Activated CD4-positive, CD25-positive, alpha-beta regulatory T cell treated with anti-CD3 and anti-CD28 coated beads, Interleukin-2, amount 50 U/mL, for 24 hours (primary cell): ENCODE results near the gene ANO1.

Experiments used
- ATAC-seq, 2 donors: fragments of 150-1000 bp; cut with Tn5 transposase; one replicate each; pipeline ENCODE4 v1.10.0; 2021; ENCODE audit warnings: mild to moderate bottlenecking in 1 of 2, moderate library complexity in 1 of 2

ANO1 gene

GRCh38 chr11:70073871-70074371, 4.2 kb upstream of the ANO1 start:
- ATAC-seq: no peak

- ATAC-seq: no peak
Measured at GRCh38 chr11:70074746-70075145, 3.4 kb upstream of the ANO1 start.

GRCh38 chr11:70075836-70076235, 2.3 kb upstream of the ANO1 start:
- no peak for ATAC-seq

GRCh38 chr11:70076461-70076931, 1.6 kb upstream of the ANO1 start:
- ATAC-seq: no peak

GRCh38 chr11:70077411-70078094, 564 bp upstream of the ANO1 start:
- no peak for ATAC-seq

GRCh38 chr11:70078781-70079616, 882 bp downstream of the ANO1 start:
- no peak for ATAC-seq

- ATAC-seq: no peak
Measured at GRCh38 chr11:70079691-70080090, 1.6 kb downstream of the ANO1 start.

GRCh38 chr11:70080763-70081162, 2.6 kb downstream of the ANO1 start:
- ATAC-seq: no peak

GRCh38 chr11:70082829-70083228, 4.7 kb downstream of the ANO1 start:
- no peak for ATAC-seq

GRCh38 chr11:70084046-70084984, 6.2 kb downstream of the ANO1 start:
- no peak for ATAC-seq

GRCh38 chr11:70085815-70086769, 8.0 kb downstream of the ANO1 start:
- no peak for ATAC-seq

GRCh38 chr11:70087446-70088167, 9.5 kb downstream of the ANO1 start:
- no peak for ATAC-seq

- ATAC-seq: no peak
Measured at GRCh38 chr11:70088735-70089250, 10.7 kb downstream of the ANO1 start.

GRCh38 chr11:70089631-70090030, 11.5 kb downstream of the ANO1 start:
- ATAC-seq: no peak

- no peak for ATAC-seq
Measured at GRCh38 chr11:70090961-70091381, 12.9 kb downstream of the ANO1 start.

- no peak for ATAC-seq
Measured at GRCh38 chr11:70091638-70092037, 13.5 kb downstream of the ANO1 start.

- ATAC-seq: no peak
Measured at GRCh38 chr11:70092959-70093715, 15.0 kb downstream of the ANO1 start.

- ATAC-seq: no peak
Measured at GRCh38 chr11:70095541-70096252, 17.6 kb downstream of the ANO1 start.
